Hair follicle dermal papilla cell (primary cell): ENCODE measurements around the gene RHOV. TPM values are rescaled to one million over a fixed set of nuclear protein-coding genes. Genes with fewer than 3 reads are reported as not detected.

Source experiments
- small RNA-seq: library from RNA; depleted of rRNA; stranded (forward); fragments of <200 nt; gene quantifications from one replicate; pipeline ENCODE3, GENCODE V24; 2012
- total RNA-seq: library from RNA; depleted of rRNA; stranded (reverse); fragments of >200 nt; gene quantifications from 2 replicates; pipeline ENCODE4 v1.2.3, GENCODE V29; 2012

The RHOV gene
- 0.16 and 0.24 TPM in 2 replicates for total RNA-seq

GRCh38 chr15:40873694-40874561 is at the start of gene RHOV:
Gene RHOV (minus strand): TSS chr15:40874234. CDS start chr15:40874139, 95 bp downstream.

GRCh38 chr15:40893733-40894680 is 20.0 kb upstream of the RHOV start, which contains the start of gene VPS18:
Gene VPS18 (plus strand): TSS chr15:40894450. CDS start chr15:40894769, 319 bp downstream.

GRCh38 chr15:40843885-40844695 is 29.9 kb downstream of the RHOV start, which contains the start of gene SPINT1:
Gene SPINT1 (plus strand): TSS chr15:40844048. CDS start chr15:40844555, 507 bp downstream.

GRCh38 chr15:40828447-40829036 is 45.5 kb downstream of the RHOV start, which contains the start of gene PPP1R14D:
Gene PPP1R14D (minus strand): TSS chr15:40828708. CDS start chr15:40828641, 67 bp downstream.

Small RNA genes lying within 50 kb of the gene (small RNA-seq; reads per million reads assigned to genes)
- gene AC025166.1, result not detected

Other genes with a start within 250 kb of the RHOV start
- 1.1 and 1.8 TPM in 2 replicates for gene RAD51, start 179.1 kb downstream of the RHOV start, total RNA-seq
- 15.7 and 21.6 TPM in 2 replicates for gene RMDN3, start 119.0 kb downstream of the RHOV start, total RNA-seq
- 3.5 and 3.6 TPM in 2 replicates for gene GCHFR, start 110.2 kb downstream of the RHOV start, total RNA-seq
- gene C15orf62, start 104.3 kb downstream of the RHOV start, total RNA-seq, result 0.12 TPM in 1 of 2 replicates, not detected in the other
- gene ZFYVE19, start 67.1 kb downstream of the RHOV start, total RNA-seq, result 14.1 and 16.2 TPM in 2 replicates
- gene DNAJC17, start 66.8 kb downstream of the RHOV start, total RNA-seq, result 11.2 and 12.0 TPM in 2 replicates
- gene PPP1R14D, start 45.5 kb downstream of the RHOV start, total RNA-seq, result not detected in 2 replicates
- 0.12 and 0.49 TPM in 2 replicates for gene SPINT1, start 30.2 kb downstream of the RHOV start, total RNA-seq
- gene VPS18, start 20.2 kb upstream of the RHOV start, total RNA-seq, result 70.6 and 74.2 TPM in 2 replicates
- 0.16 TPM in 1 of 2 replicates, not detected in the other for gene DLL4, start 55.1 kb upstream of the RHOV start, total RNA-seq
- gene CHAC1, start 79.2 kb upstream of the RHOV start, total RNA-seq, result 12.0 and 12.3 TPM in 2 replicates
- 28.1 and 28.4 TPM in 2 replicates for gene INO80, start 242.0 kb upstream of the RHOV start, total RNA-seq